Parathyroid adenoma (tissue), 2 donors: Measurements from ENCODE around the gene CHID1.

Experiments used
- H2AFZ ChIP-seq: fragments of 300-600 bp; sonication (generic); one replicate; pipeline ENCODE4 v1.7.0; 2017; ENCODE audit warnings: antibody characterized with exemption, mild to moderate bottlenecking
- H3K27ac ChIP-seq: fragments of 300-600 bp; sonication (generic); one replicate; pipeline ENCODE4 v1.7.0; 2017
- H3K27me3 ChIP-seq: fragments of 300-600 bp; sonication (generic); one replicate; pipeline ENCODE4 v1.7.0; 2017; ENCODE audit warnings: low read length; ENCODE audit not compliant: control insufficient read depth, insufficient read depth
- H3K36me3 ChIP-seq: fragments of 300-600 bp; sonication (generic); one replicate; pipeline ENCODE4 v1.7.0; 2017; ENCODE audit warnings: low read length; ENCODE audit not compliant: control insufficient read depth, insufficient read depth
- H3K4me1 ChIP-seq: fragments of 300-600 bp; sonication (generic); one replicate; pipeline ENCODE4 v1.7.0; 2017; ENCODE audit warnings: control low read depth
- H3K4me2 ChIP-seq: fragments of 300-600 bp; sonication (generic); one replicate; pipeline ENCODE4 v1.7.0; 2017; ENCODE audit warnings: low read length
- H3K4me3 ChIP-seq: fragments of 300-600 bp; sonication (generic); one replicate; pipeline ENCODE4 v1.7.0; 2017; ENCODE audit warnings: low read depth, low read length
- H3K79me2 ChIP-seq: fragments of 300-600 bp; sonication (generic); one replicate; pipeline ENCODE4 v1.7.0; 2017; ENCODE audit warnings: control low read depth
- H3K9ac ChIP-seq: fragments of 300-600 bp; sonication (generic); one replicate; pipeline ENCODE4 v1.7.0; 2017; ENCODE audit warnings: mild to moderate bottlenecking
- H3K9me3 ChIP-seq: fragments of 300-600 bp; sonication (generic); one replicate; pipeline ENCODE4 v1.7.0; 2017; ENCODE audit warnings: low read length; ENCODE audit not compliant: control insufficient read depth
- CTCF ChIP-seq: fragments of 300-600 bp; sonication (generic); IDR thresholded peaks from one replicate; pipeline ENCODE4 v1.7.0; 2017; ENCODE audit warnings: antibody characterized with exemption, mild to moderate bottlenecking
- donor health status: primary hyperparathyroidism.

The CHID1 gene

GRCh38 chr11:911890-912219, 1.2 kb upstream of the CHID1 start:
- Histone ChIP-seq H3K4me2 (no peak overlapping the region), H3K79me2 (peaks cover 2% of the 10 kb centered on the region), H2AFZ (no peak overlapping the region), H3K4me3 (no peak overlapping the region), H3K9me3 (no peaks in the 10 kb centered on the region), H3K27ac (no peak overlapping the region), H3K36me3 (no peaks in the 10 kb centered on the region), H3K4me1 (no peaks in the 10 kb centered on the region), H3K9ac (no peak overlapping the region), H3K27me3 (no peaks in the 10 kb centered on the region)
- TF ChIP-seq CTCF, result no peak

- peak overlapping the region; percentile 53 for H3K27ac ChIP-seq
- peak overlapping the region; percentile 83 for H3K4me2 ChIP-seq
- H3K9ac ChIP-seq, result no peak overlapping the region
- no peak for TF ChIP-seq CTCF
- peak overlapping the region; percentile 57 for H3K4me3 ChIP-seq
- peak overlapping the region; percentile 86 for H2AFZ ChIP-seq
- H3K9me3 ChIP-seq, result no peaks in the 10 kb centered on the region
- H3K4me1 ChIP-seq, result no peaks in the 10 kb centered on the region
- H3K36me3 ChIP-seq, result no peaks in the 10 kb centered on the region
- peaks cover 2% of the 10 kb centered on the region for H3K79me2 ChIP-seq
- no peaks in the 10 kb centered on the region for H3K27me3 ChIP-seq
Measured at GRCh38 chr11:911031-911889, 650 bp upstream of the CHID1 start.

GRCh38 chr11:910044-910588, 494 bp downstream of the CHID1 start:
- Histone ChIP-seq H3K4me2 (peak overlapping the region; percentile 79), H3K27ac (no peak overlapping the region), H3K4me3 (peak overlapping the region; percentile 71), H3K79me2 (peaks cover 2% of the 10 kb centered on the region), H3K9ac (peak overlapping the region; percentile 37), H3K36me3 (no peaks in the 10 kb centered on the region), H2AFZ (peak overlapping the region; percentile 89), H3K27me3 (no peaks in the 10 kb centered on the region), H3K9me3 (no peaks in the 10 kb centered on the region), H3K4me1 (no peaks in the 10 kb centered on the region)
- TF ChIP-seq CTCF, result no peak

- Histone ChIP-seq H3K4me2 (no peak overlapping the region), H3K79me2 (peaks cover 2% of the 10 kb centered on the region), H3K4me3 (no peak overlapping the region), H3K9me3 (no peaks in the 10 kb centered on the region), H2AFZ (no peak overlapping the region), H3K36me3 (no peaks in the 10 kb centered on the region), H3K9ac (no peak overlapping the region), H3K27me3 (no peaks in the 10 kb centered on the region), H3K27ac (no peak overlapping the region), H3K4me1 (no peaks in the 10 kb centered on the region)
- no peak for TF ChIP-seq CTCF
Measured at GRCh38 chr11:909406-909805, 1.2 kb downstream of the CHID1 start.

- H3K27ac ChIP-seq, result no peak overlapping the region
- no peaks in the 10 kb centered on the region for H3K27me3 ChIP-seq
- no peaks in the 10 kb centered on the region for H3K36me3 ChIP-seq
- no peak for TF ChIP-seq CTCF
- H3K4me1 ChIP-seq, result no peaks in the 10 kb centered on the region
- no peak overlapping the region for H3K4me3 ChIP-seq
- H3K79me2 ChIP-seq, result peaks cover 2% of the 10 kb centered on the region
- H3K9ac ChIP-seq, result no peak overlapping the region
- no peak overlapping the region for H3K4me2 ChIP-seq
- H2AFZ ChIP-seq, result no peak overlapping the region
- H3K9me3 ChIP-seq, result no peaks in the 10 kb centered on the region
Measured at GRCh38 chr11:908273-908672, 2.3 kb downstream of the CHID1 start.
